Kasumi-1 (cell line): ENCODE results near the gene GPR61.

Experiments used
- DNase-seq, 2 experiments: peaks; one replicate each; lab custom pipeline; 2025; lab: John Stamatoyannopoulos, UW

The GPR61 gene, protein sequence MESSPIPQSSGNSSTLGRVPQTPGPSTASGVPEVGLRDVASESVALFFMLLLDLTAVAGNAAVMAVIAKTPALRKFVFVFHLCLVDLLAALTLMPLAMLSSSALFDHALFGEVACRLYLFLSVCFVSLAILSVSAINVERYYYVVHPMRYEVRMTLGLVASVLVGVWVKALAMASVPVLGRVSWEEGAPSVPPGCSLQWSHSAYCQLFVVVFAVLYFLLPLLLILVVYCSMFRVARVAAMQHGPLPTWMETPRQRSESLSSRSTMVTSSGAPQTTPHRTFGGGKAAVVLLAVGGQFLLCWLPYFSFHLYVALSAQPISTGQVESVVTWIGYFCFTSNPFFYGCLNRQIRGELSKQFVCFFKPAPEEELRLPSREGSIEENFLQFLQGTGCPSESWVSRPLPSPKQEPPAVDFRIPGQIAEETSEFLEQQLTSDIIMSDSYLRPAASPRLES

GRCh38 chr1:109539676-109540075 is at the start of gene GPR61:
TSS of gene GPR61 (plus strand) at chr1:109539872. CDS start at chr1:109543023, 3,151 bp downstream.
- no peak for DNase-seq

DNA sequence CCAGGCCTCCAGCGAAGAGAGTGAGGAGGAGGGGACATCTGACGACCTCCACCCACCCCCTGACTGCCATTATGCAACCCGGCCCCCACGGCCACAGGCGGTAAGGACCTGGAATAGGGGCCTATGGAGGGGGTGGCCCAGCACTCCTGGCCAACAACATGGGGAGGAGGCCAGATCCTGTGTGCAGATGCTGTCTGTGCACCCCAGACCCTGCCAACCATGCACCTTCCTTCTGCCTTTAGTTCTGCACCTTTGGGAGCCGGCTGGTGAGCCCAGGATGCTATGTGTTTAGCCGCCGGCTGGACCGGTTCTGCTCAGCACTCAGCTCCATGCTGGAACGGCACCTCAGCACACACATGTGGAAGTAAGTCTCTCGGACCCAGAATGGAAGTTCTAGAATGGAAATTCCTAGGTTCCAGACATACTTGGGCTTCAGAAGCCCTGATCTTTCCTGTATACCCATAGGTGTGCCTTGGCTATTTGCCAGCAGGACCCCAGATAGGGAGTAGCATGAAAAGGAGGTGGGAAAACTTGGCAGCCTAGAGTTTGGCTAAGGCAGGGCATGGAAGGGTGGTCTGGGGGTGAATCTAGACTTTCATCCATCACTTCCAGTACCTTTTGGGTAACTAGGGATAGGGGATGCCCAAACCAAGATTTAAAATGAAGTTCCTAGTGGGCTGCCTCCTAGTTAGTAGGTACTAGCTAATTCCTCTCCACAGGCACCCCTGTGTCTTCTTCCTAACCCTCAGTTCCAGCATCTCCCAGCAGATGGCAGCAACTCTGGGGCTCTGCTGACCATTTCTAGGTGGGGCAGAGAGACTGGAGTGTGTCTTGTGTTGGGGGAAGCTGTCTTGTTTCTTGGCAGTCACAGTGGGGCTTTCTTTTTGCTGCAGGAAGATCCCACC is 49.4 kb upstream of the GPR61 start:
- peak; percentile 72 to 80 for DNase-seq

DNA sequence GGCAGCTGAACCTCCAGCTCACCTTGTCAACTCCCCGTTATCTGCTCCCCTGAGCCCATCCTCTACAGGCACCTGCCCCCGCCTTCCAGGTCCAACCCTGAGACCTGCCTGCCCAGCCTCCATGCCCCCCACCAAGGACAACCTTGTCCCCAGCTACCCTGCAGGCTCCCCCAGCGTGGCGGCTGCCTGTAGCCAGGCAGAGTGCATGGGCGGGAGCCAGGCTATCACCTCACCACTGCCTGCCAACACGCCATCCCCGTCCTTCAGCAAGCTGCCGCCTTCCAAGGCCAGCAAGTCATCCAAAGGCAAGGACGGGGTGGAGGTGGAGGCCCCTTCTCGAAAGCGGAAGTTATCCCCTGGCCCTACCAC is 48.8 kb upstream of the GPR61 start:
- no peak for DNase-seq

GRCh38 chr1:109491372-109491771 is 48.3 kb upstream of the GPR61 start:
- no peak for DNase-seq

DNA sequence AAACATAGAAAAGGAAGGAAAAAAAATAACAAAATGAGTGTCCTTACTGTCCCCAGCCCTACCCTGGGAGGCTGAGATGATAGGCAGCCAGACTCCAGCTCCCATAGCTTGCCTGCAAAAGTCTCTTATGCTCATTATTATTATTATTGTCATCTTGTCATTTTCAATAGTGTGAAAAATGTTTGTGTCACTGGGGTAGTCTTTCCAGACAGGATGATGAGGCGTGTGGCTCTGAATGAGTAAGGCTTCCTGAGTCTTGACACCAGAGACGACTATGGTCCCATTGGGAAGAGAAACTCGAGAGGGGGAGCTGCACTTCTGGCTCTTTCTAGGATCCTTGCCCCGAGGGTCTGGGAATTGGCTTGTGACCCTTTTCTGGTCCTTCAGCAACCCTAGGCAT is 46.9 kb upstream of the GPR61 start:
- no peak for DNase-seq

DNA sequence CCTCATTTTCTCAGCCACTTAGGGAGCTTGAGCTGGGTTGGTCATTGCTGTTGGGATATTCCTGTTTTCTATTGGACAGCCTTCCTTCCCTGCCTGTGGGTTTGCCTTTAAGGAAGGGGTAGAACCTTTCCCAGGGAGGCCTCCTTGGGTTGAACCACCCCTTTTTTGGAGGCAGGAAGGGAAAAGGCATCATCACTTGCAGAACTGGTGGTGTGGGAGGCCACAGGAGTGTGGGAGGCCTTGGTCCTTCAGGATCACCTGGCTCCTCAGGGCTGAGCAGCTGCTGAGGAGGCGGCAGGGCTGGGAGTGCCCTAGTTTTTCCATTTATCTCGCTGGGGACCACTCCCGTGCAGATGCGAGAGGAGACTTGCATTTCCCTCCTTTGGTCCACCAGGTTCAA is 46.4 kb upstream of the GPR61 start:
- DNase-seq, result no peak

DNA sequence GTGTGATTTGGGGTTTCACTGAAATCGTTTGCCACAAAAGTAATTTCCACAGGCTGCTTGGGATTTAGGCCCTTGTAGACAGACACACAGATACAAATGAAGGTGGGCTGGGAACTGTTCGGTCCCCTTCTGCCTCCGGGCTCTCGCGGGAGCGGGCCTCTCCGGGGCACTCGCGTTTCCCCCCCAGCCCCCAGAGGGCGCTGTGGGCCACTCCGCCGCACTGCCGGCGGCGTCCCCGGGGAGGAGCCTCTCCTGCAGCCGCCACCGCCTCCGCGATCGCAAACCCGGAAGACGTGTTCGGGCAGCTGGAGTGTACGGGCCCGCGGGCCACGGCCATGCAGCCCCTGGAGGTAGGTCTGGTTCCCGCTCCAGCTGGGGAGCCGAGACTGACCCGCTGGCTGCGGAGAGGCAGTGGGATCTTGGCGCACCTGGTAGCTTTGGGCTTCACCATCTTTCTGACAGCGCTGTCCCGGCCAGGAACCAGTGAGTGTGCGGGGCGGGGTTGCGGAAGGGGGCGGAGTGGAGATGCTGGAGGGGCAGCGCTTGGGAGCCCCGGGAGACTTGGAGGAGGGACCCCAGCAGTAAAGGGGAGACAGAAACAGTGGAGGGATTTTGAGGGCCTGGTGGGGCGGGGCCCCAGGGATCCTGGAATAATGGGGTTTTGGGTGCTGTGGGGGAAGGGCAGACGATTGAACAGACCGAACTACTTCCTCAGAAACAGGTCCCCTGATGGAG is 45.7 kb upstream of the GPR61 start, which contains the start of gene CYB561D1:
TSS of gene CYB561D1 (plus strand) at position 290 of the 735 bp plus-strand sequence. CDS start at position 336, 46 bp downstream.
- DNase-seq, result peak; percentile 74 to 79

DNA sequence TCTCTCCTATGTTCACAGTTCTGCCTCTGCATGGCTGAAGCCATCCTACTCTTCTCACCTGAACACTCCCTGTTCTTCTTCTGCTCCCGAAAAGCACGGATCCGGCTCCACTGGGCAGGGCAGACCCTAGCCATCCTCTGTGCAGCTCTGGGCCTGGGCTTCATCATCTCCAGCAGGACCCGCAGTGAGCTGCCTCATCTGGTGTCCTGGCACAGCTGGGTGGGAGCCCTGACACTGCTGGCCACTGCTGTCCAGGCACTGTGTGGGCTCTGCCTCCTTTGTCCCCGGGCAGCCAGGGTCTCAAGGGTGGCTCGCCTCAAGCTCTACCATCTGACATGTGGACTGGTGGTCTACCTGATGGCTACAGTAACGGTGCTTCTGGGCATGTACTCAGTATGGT is 43.9 kb upstream of the GPR61 start:
- no peak for DNase-seq

DNA sequence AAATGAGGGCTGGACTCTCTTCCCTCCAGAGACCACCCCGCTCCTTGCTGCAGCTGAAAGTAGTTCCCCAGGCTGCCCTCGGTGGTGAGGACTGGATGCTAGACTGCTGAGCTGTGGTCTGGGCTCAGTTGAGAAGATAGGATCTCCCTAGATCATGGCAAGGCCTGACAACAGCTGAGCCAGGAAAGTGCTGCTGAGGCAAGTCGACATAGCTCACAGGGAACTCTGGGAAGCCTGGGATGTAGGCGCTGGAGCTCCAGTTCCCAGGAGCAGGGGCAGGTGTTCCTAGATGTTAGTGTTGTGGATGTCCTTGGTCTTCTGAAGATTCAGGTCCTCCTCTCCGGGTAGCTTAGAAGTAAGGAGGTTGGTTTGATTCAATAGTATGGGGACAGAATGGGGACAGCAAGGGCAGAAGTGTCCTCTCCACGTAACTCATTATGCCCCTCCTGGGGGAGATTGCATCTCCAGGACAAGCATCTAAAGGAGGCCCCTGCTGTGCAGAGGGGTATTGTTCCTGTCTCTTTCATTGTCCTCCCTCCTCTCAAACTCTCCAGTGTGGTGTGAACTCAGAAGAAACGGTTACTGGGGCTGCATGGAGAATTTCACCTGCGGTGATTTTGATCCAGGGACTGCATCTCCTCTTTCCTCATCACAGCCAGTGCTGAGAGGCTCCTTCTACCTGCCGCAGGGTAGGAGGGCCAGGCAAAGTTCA is 42.1 kb upstream of the GPR61 start:
- no peak for DNase-seq

DNA sequence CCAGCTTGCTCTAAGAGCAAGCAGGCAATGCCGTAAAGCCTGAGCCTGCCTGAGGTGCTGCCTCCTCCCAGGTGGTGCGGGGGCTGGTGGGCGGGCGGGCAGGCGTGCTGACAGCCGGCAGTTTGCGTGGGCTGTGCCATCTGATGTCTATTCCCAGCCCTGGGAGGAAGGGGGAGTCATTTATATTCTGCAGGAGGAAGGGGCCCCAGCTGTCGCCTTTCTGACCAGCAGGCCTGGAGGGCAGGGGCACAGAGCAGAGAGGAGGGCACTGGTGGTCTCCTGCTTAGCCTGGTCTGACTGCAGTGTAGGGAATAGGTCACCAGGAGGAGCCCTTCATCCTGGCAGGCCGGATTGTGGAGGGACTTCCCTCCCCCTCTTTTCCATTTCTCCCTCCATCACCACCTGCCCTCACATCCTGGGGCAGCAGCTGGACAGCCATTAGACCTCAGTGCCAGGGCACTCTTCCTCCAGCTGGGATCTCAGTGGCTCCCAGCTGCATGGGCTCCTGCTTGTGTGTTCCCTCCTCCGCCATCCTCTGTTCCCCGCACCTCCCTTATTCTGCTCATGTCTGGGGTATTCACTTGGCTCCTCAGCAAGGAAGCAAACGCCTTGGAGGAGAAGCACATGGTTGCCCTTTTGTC is 41.4 kb upstream of the GPR61 start:
- DNase-seq, result peak; percentile 53 to 61

DNA sequence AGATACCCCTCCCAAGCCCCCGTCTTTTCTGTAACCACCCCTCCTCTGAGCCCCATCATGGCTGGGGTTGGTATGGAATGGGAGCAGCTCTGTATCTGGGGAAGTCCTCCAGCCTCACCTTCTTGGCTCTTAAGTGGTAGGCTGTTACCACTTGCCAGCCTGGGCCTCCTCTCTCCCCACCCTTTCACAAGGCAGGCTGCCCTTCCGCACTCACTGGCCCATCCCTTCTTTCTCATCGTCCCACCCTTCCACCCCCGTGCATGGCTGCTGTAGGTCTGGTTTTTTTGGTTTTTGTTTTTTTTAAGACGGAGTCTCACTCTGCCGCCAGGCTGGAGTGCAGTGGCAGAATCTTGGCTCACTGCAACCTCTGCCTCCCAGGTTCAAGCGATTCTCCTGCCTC is 40.6 kb upstream of the GPR61 start:
- no peak for DNase-seq

- peak; percentile 66 to 79 for DNase-seq
Observed at GRCh38 chr1:109499661-109500536, 39.8 kb upstream of the GPR61 start.

DNA sequence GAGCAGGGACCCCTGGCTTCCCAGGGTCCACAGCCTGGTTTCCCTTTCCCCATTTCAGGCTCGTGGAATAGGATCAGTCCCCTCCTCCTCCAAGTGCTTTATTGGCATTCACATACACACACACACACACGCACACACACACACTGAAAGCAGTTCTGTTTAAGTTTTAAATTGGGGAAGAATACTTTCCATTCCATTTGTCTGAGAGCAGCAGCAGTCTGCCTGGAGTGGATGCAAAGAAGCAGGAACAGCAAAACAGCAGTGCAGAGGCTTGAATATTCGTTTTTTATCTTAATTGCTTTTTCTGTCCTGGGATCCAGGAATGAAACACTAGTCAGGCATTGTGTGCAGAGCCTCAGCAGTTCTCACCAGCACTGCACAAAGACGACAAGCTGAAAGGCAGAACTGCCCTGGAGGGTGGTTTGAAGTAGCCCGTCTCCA is 38.7 kb upstream of the GPR61 start:
- peak in 1 of 2 experiments; percentile 15 for DNase-seq

GRCh38 chr1:109501644-109502363 is 37.9 kb upstream of the GPR61 start:
- peak; percentile 92 to 95 for DNase-seq

DNA sequence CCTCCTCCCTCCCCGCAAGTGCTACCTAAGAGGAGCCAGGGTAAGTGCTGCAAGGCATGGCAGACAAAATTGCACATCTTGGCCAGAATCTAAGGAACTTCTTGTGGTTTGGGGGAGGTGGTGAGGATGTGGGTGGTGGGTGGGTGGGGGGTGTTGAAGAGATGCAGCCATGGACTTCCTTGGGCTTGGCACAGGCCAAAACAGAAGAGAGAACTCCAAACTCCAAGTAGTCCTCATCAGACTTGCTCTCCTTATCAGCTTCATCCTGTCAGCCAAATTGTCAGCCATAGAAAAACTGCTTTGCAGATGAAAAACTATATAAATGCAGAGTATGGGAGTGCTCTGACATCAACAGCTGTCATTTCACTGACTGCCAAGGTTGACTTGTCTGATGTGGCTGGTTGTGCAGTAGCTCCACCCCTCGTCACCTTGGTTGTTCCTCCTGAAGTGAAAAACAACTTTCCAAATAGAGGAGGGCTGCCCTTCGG is 37.3 kb upstream of the GPR61 start:
- peak in 1 of 2 experiments; percentile 52 for DNase-seq

GRCh38 chr1:109503935-109504334 is 35.7 kb upstream of the GPR61 start:
- DNase-seq, result no peak

DNA sequence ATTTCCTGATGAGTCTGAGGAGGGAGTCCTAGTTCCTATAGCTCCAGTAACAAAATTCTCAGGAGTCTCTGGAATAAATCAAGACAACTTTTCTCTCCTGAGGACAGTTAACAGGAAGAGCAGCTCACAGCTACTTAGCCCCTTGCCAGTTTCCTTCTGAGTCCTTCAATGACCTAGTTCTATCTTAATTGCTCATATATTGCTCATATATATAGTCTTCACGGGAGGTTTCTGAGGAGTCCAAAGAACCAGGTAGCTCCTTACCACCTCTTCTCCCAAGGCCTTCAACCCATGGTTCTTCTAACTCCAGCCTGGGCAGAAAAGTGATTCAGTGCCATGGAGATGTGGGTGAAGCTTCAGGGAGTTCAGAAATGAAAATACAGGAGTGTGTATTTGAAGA is 34.7 kb upstream of the GPR61 start:
- DNase-seq, result no peak

GRCh38 chr1:109508001-109508872 is 31.4 kb upstream of the GPR61 start:
- no peak for DNase-seq
